ENCODE data around the gene DCC.

DCC gene

GRCh38 chr18:52339891-52340371 lies at the start of gene DCC:
Gene DCC, plus strand, starts transcription at chr18:52340197. Its CDS starts 591 bp downstream, at chr18:52340788.
- no peak for TF ChIP-seq CTCF (IDR thresholded peaks at IDR 0.05; ENCODE audit: poor library complexity, severe bottlenecking)
- no peaks in the 10 kb centered on the region for H3K36me3 ChIP-seq (ENCODE audit: low read depth)
- DNase-seq (ENCODE audit: low spot score) (no peak), ATAC-seq (ENCODE audit: low read depth) (peak; percentile 54; the same call in 2 of the 3 replicates)
- no peaks in the 10 kb centered on the region for H3K9me3 ChIP-seq (ENCODE audit: severe bottlenecking)
- H3K4me1 ChIP-seq (ENCODE audit: insufficient read depth, poor library complexity, severe bottlenecking), result no peaks in the 10 kb centered on the region
- H3K27ac ChIP-seq (ENCODE audit: poor library complexity, severe bottlenecking), result no peak within 1 kb of the TSS
- H3K4me3 ChIP-seq (ENCODE audit: severe bottlenecking), result no peak within 1 kb of the TSS
- peaks cover 51% of the 10 kb centered on the region for H3K27me3 ChIP-seq (ENCODE audit: insufficient read depth, poor library complexity, severe bottlenecking)

- ATAC-seq (ENCODE audit: low read depth) (no peak), DNase-seq (ENCODE audit: low spot score) (no peak)
- Histone ChIP-seq H3K9me3 (ENCODE audit: severe bottlenecking) (no peaks in the 10 kb centered on the region), H3K36me3 (ENCODE audit: low read depth) (no peaks in the 10 kb centered on the region), H3K4me1 (ENCODE audit: insufficient read depth, poor library complexity, severe bottlenecking) (peaks cover 15% of the 10 kb centered on the region), H3K27me3 (ENCODE audit: insufficient read depth, poor library complexity, severe bottlenecking) (no peaks in the 10 kb centered on the region), H3K4me3 (ENCODE audit: severe bottlenecking) (no peak overlapping the region), H3K27ac (ENCODE audit: poor library complexity, severe bottlenecking) (no peak overlapping the region)
- no peak for TF ChIP-seq CTCF (IDR thresholded peaks at IDR 0.05; ENCODE audit: poor library complexity, severe bottlenecking)
These were observed 29.3 kb upstream of the DCC start for GRCh38 chr18:52310651-52311050.

GRCh38 chr18:52311331-52311730 lies 28.7 kb upstream of the DCC start:
- H3K4me1 ChIP-seq (ENCODE audit: insufficient read depth, poor library complexity, severe bottlenecking), result peaks cover 15% of the 10 kb centered on the region
- H3K27ac ChIP-seq (ENCODE audit: poor library complexity, severe bottlenecking), result no peak overlapping the region
- no peak for DNase-seq (ENCODE audit: low spot score)
- H3K4me3 ChIP-seq (ENCODE audit: severe bottlenecking), result no peak overlapping the region
- no peaks in the 10 kb centered on the region for H3K27me3 ChIP-seq (ENCODE audit: insufficient read depth, poor library complexity, severe bottlenecking)
- no peaks in the 10 kb centered on the region for H3K36me3 ChIP-seq (ENCODE audit: low read depth)
- ATAC-seq (ENCODE audit: low read depth), result no peak
- H3K9me3 ChIP-seq (ENCODE audit: severe bottlenecking), result no peaks in the 10 kb centered on the region
- no peak for TF ChIP-seq CTCF (IDR thresholded peaks at IDR 0.05; ENCODE audit: poor library complexity, severe bottlenecking)

- no peaks in the 10 kb centered on the region for H3K9me3 ChIP-seq (ENCODE audit: severe bottlenecking)
- H3K27ac ChIP-seq (ENCODE audit: poor library complexity, severe bottlenecking), result no peak overlapping the region
- no peak overlapping the region for H3K4me3 ChIP-seq (ENCODE audit: severe bottlenecking)
- ATAC-seq (ENCODE audit: low read depth) (peak; percentile 29; the same call in 1 of the 3 replicates), DNase-seq (ENCODE audit: low spot score) (no peak)
- no peaks in the 10 kb centered on the region for H3K27me3 ChIP-seq (ENCODE audit: insufficient read depth, poor library complexity, severe bottlenecking)
- H3K4me1 ChIP-seq (ENCODE audit: insufficient read depth, poor library complexity, severe bottlenecking), result peaks cover 15% of the 10 kb centered on the region
- no peak for TF ChIP-seq CTCF (IDR thresholded peaks at IDR 0.05; ENCODE audit: poor library complexity, severe bottlenecking)
- H3K36me3 ChIP-seq (ENCODE audit: low read depth), result no peaks in the 10 kb centered on the region
These were observed 27.7 kb upstream of the DCC start for GRCh38 chr18:52312346-52312745.

- peak; percentile 52; the same call in 1 of the 3 replicates for ATAC-seq (ENCODE audit: low read depth)
- H3K9me3 ChIP-seq (ENCODE audit: severe bottlenecking), result no peaks in the 10 kb centered on the region
These were observed 26.8 kb upstream of the DCC start for GRCh38 chr18:52313213-52313612.

More at GRCh38 chr18:52313213-52313612, 26.8 kb upstream of the DCC start:
- H3K36me3 ChIP-seq (ENCODE audit: low read depth), result no peaks in the 10 kb centered on the region
- no peaks in the 10 kb centered on the region for H3K27me3 ChIP-seq (ENCODE audit: insufficient read depth, poor library complexity, severe bottlenecking)
- H3K4me3 ChIP-seq (ENCODE audit: severe bottlenecking), result no peak overlapping the region
- H3K4me1 ChIP-seq (ENCODE audit: insufficient read depth, poor library complexity, severe bottlenecking), result peaks cover 15% of the 10 kb centered on the region
- DNase-seq (ENCODE audit: low spot score), result no peak
- no peak for TF ChIP-seq CTCF (IDR thresholded peaks at IDR 0.05; ENCODE audit: poor library complexity, severe bottlenecking)
- no peak overlapping the region for H3K27ac ChIP-seq (ENCODE audit: poor library complexity, severe bottlenecking)
